Activated T-cell treated with anti-CD3 and anti-CD28 coated beads, Interleukin-2, amount 50 U/mL, for 1 hour (primary cell): ENCODE data around the gene GET3.
"Not testable (repeated sequence)": the region's sequence is repeated elsewhere in the genome, so short reads cannot be mapped to it uniquely, and the experiment has no call there.

Experiments used
- DNase-seq: peaks from one replicate; pipeline ENCODE4 v3.0.0-alpha.2; 2020

Gene GET3

DNA sequence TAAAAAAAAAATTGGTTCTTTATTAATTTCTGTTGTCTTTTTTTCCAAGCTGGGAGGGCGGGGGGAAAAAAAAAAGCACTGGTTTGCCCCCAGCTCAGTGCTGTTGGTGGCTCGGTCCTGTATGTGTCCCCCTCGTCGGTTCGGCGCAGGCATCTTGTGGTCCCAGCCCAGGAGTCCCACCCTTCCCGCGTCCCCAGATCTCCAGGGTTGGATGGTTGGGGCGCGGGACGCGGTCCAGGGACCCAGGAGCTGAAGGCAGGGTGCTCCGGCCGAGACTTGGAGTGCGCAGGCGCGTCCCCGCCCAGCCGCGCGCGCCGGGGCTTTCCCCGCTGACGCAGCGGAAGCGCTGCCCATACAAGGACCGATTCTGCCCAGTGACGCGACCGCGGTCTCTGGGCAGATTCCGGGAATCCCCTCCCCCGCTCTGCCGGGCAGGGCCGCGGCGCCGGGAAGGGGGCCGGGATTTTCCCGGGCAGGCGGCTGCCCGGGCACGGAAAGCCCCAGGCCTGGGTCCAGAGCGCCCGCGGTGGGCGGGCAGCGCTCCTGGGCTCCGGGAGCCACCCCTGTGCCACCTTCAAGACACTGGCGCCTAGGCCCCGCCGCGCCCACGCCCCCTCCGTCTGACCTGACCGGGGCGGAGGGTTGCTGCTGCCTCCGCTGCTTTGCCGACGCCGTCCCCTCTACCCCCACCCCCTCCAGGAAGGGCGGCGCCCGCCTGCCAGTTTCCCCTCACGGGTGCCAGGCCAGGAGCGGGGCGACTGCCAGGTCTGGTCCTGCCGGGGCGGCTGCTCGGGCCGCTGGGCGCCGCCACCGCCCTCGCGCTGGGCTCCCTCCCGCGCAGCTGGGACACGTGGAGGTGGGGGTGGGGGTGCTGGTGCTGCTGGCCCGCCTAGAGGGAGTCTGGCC, 56.2 kb downstream of the GET3 start:
- DNase-seq = peak; percentile 97

DNA sequence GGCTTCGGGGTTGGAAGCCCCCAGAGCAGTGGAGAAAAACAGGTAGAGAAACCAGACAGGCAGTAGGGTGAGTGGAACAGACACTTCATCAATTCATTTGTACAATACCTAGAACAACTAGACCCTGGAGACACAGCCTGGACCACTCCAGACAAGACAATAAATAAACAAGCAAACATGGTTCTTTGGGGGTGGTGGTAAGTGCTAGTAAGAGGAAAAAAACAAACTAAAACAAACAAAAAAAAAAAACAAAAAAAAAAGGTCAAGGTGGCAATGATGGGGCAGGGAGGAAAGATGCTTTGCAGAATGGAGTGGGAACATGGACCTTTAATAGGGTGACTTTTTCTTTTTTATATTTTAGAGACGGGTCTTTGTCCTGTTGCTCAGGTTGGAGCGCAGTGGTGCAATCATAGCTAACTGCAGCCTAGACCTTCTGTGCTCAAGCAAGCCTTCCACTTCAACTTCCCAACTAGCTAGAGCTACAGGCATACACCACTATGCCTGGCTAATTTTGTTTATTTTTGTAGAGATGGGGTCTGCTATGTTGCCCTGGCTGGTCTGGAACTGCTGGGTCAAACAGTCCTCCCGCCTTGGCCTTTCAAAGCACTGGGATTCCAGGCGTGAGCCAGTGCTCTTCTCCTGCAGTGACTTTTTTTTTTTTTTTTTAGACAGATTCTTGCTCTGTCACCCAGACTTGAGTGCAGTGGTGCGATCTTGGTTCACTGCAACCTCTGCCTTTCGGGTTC, 57.1 kb downstream of the GET3 start:
- peak; percentile 47 for DNase-seq

DNA sequence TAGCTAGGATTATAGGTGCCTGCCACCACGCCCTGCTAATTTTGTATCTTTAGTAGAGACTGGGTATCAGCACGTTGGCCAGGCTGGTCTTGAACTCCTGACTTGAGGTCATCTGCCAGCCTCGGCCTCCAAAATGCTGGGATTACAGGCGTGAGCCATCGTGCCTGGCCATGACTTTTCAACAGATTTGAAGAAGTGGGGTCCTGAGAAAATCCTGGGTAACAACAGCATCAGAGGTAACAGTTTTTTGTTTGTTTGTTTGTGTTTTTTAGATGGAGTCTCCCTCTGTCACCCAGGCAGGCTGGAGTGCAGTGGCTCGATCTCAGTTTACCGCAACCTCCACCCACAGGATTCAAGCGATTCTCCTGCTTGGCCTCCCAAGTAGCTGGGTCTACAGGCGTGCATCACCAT, 57.7 kb downstream of the GET3 start:
- DNase-seq = peak; percentile 44

DNA sequence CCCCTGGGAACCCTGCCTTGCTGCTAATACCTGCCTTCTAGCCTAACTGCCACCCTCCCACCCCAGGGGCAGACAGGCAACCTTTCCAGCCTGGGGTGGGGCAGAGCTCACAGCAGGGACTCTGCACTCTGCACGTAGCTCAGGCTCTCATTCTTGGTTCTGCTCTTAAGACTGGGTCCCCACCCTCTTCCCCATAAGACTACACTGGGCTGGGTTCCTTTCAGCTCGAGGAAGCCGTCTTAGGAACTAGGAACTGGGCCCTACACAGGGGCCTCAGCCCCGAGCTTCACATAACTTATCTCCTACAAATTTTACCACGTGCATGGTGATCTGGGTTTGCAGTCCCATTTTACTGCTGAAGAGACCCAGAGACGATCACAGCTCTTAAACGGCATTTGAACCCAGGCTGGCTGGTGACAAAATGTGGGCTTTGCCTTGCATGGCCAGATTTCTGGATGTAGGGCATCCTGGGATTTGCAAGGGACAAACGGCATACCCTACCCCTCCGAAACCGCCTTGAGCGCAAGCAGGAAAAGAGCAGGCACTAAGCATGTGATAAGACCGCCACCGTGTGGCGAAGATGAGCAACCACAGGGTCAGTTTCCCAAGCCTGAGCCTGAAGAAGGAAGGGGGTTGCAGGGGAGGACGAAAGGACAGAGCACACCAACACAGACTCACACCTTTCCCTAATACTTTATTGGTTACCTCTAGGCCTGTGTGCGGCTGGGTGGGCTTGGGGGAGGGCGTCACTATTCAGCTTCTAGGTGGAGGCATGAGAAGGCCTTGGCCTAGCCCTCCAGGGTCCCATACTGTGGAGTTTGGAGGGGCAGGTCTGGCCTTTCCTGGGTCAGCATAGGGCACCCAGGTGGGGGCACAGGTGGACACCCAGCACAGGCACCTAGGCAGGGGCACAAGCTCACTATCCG, 59.1 kb downstream of the GET3 start:
- peak; percentile 80 for DNase-seq

DNA sequence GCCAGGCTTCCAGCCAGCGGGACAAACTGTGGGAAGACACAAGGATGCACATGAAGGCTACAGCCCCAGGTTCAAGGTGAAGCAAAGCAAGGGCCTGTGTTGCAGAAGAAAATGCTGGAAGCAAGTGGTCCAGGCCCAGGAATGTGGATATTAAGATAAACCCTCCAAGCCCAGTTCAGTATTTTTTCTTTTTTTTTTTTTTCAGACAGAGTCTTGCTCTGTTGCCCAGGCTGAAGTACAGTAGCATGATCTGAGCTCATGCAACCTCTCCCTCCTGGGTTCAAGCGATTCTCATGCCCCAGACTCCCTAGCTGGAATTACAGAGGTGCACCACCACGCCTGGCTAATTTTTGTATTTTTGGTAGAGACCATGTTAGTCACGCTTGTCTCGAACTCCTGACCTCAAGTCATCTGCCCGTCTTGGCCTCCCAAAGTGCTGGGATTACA, 59.9 kb downstream of the GET3 start:
- no peak for DNase-seq

DNA sequence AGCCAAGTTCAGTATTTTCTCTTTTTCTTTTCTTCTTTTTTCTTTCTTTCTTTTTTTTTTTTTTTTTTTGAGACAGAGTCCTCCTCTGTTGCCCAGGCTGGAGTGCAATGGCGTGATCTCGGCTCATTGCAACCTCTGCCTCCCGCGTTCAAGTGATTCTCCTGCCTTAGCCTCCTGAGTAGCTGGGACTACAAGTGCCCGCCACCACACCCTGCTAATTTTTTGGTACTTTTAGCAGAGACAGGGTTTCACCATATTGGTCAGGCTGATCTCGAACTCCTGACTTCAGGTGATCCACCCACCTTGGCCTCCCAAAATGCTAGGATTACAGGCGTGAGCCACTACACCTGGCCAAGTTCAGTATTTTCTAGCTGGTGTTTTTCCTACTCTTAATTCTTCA, 60.3 kb downstream of the GET3 start:
- DNase-seq = not testable (repeated sequence)
